ENCODE measurements around the gene RAPGEF2. TPM values are rescaled to one million over a fixed set of nuclear protein-coding genes. Genes with fewer than 3 reads are reported as not detected.
"Not testable (repeated sequence)": the region's sequence is repeated elsewhere in the genome, so short reads cannot be mapped to it uniquely, and the experiment has no call there.

Gene RAPGEF2
- polyA plus RNA-seq, 1 experiment, result 19.6 TPM

DNA sequence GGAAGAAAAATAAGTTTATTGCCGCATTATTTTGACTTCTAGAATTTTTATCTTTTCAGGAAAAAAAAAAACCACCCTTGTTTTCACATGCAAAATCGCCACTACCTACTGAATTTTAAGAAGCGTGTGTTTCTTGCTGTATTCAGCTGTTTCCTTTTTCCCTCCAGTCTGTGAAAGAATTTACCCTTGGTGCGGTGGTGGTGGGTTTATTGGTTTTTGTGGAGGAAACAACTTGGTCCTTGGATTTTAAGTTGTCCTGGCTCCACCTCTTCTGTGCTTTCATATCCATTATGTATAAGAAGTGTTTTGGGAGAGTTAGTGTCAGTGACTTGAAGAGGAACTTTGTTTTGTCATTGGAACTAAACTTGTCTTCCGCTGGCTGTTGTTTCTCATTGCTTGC lies 8.1 kb downstream of the RAPGEF2 start:
- POLR2A ChIA-PET, result no interaction called here
- TF ChIP-seq, protein P1, sequence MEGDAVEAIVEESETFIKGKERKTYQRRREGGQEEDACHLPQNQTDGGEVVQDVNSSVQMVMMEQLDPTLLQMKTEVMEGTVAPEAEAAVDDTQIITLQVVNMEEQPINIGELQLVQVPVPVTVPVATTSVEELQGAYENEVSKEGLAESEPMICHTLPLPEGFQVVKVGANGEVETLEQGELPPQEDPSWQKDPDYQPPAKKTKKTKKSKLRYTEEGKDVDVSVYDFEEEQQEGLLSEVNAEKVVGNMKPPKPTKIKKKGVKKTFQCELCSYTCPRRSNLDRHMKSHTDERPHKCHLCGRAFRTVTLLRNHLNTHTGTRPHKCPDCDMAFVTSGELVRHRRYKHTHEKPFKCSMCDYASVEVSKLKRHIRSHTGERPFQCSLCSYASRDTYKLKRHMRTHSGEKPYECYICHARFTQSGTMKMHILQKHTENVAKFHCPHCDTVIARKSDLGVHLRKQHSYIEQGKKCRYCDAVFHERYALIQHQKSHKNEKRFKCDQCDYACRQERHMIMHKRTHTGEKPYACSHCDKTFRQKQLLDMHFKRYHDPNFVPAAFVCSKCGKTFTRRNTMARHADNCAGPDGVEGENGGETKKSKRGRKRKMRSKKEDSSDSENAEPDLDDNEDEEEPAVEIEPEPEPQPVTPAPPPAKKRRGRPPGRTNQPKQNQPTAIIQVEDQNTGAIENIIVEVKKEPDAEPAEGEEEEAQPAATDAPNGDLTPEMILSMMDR (IDR thresholded peaks at IDR 0.05; ENCODE audit: insufficient read depth, low read depth, low read length), result no peak
- Histone ChIP-seq H3K4me3 (ENCODE audit: low read depth, low read length) (no peak overlapping the region), H3K27me3 (ENCODE audit: control insufficient read depth, insufficient read depth, low read length) (no peaks in the 10 kb centered on the region), H3K36me3 (ENCODE audit: control insufficient read depth, insufficient read depth, low read length) (no peaks in the 10 kb centered on the region)
- CTCF ChIA-PET, result interaction anchor here (1.2 kb wide), 1 partner anchor 29 kb away, joined by 5 read pairs; no protein-coding TSS in a partner anchor
- DNase-seq (ENCODE audit: low read depth), result no peak

DNA sequence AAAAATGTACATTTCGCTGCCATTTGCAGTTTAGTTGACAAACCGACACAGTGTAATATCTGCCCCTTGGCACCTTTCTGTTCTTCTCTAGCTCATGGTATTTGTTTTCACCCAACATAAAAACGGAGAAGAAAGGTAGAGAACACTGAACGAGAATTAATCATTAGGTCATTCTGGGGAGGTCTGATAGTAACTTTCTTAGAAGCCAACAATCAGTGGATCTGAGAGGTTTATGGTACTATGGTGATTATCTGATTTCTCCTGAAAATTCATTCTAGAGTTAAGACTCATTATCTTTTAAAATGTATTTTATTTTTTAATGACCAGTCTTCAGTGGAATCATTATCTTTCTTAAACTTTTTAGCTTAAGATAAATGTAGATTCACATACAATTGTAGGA lies 8.5 kb downstream of the RAPGEF2 start:
- CTCF ChIA-PET, result interaction anchor here (1.2 kb wide), 1 partner anchor 28 kb away, joined by 5 read pairs; no protein-coding TSS in a partner anchor

DNA sequence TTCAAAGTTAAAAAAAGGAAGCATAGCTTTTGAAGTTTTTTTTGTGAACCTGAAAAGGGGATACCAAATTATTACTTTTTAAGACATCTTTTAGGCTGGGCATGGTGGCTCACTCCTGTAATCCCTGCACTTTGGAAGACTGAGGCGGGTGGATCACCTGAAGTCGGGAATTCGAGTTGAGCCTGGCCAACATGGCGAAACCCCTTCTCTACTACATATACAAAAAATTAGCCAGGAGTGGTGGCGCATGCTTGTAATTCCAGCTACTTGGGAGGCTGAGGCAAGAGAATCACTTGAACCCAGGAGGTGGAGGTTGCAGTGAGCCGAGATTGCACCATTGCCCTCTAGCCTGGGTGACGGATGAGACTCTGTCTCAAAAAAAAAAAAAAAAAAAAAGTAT lies 10.5 kb downstream of the RAPGEF2 start:
- H3K36me3 ChIP-seq (ENCODE audit: control insufficient read depth, insufficient read depth, low read length); H3K27me3 ChIP-seq (ENCODE audit: control insufficient read depth, insufficient read depth, low read length); DNase-seq (ENCODE audit: low read depth); POLR2A ChIA-PET; H3K4me3 ChIP-seq (ENCODE audit: low read depth, low read length): not testable (repeated sequence)
- CTCF ChIA-PET, result interaction anchor here (0.6 kb wide), 1 partner anchor 365 kb away, joined by 6 read pairs; no protein-coding TSS in a partner anchor

More for the DNA sequence above, 8.5 kb downstream of the RAPGEF2 start:
- POLR2A ChIA-PET, result no interaction called here
- no peak for DNase-seq (ENCODE audit: low read depth)
- H3K4me3 ChIP-seq (ENCODE audit: low read depth, low read length), result no peak overlapping the region
- no peaks in the 10 kb centered on the region for H3K36me3 ChIP-seq (ENCODE audit: control insufficient read depth, insufficient read depth, low read length)
- TF ChIP-seq, protein P1 (IDR thresholded peaks at IDR 0.05; ENCODE audit: insufficient read depth, low read depth, low read length), result no peak
- H3K27me3 ChIP-seq (ENCODE audit: control insufficient read depth, insufficient read depth, low read length), result no peaks in the 10 kb centered on the region

DNA sequence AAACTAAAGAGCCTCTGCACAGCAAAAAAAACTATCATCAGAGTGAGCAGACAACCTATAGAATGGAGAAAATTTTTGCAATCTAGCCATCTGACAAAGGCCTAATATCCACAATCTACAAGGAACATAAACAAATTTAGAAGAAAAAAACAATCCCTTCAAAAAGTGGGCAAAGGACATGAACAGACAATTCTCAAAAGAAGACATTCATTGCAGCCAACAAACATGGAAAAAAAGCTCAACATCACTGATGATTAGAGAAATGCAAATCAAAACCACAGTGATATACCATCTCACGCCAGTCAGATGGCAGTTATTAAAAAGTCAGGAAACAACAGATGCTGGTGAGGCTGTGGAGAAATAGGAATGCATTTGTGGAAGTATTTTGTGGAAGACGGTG lies 13.2 kb downstream of the RAPGEF2 start:
- POLR2A ChIA-PET; DNase-seq (ENCODE audit: low read depth); CTCF ChIA-PET; H3K4me3 ChIP-seq (ENCODE audit: low read depth, low read length); H3K27me3 ChIP-seq (ENCODE audit: control insufficient read depth, insufficient read depth, low read length); H3K36me3 ChIP-seq (ENCODE audit: control insufficient read depth, insufficient read depth, low read length): not testable (repeated sequence)

DNA sequence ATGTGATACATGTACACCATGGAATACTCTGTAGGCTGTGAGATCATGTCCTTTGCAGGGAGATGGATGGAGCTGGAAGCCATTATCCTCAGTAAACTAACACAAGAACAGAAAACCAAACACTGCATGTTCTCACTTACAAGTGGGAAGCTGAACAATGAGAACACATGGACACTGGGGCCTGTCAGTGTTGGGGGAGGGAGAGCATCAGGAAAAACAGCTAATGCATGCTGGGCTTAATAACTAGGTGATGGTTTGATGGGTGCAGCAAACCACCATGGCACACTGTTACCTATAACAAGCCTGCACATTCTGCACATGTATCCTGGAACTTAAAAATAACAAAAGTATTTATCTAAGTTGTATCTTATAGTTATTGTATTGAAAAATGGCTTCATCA lies 13.8 kb downstream of the RAPGEF2 start:
- H3K27me3 ChIP-seq (ENCODE audit: control insufficient read depth, insufficient read depth, low read length); H3K36me3 ChIP-seq (ENCODE audit: control insufficient read depth, insufficient read depth, low read length); POLR2A ChIA-PET; DNase-seq (ENCODE audit: low read depth); H3K4me3 ChIP-seq (ENCODE audit: low read depth, low read length): not testable (repeated sequence)
- CTCF ChIA-PET, result interaction anchor here (1.8 kb wide), 1 partner anchor 9 kb away, joined by 5 read pairs; no protein-coding TSS in a partner anchor

DNA sequence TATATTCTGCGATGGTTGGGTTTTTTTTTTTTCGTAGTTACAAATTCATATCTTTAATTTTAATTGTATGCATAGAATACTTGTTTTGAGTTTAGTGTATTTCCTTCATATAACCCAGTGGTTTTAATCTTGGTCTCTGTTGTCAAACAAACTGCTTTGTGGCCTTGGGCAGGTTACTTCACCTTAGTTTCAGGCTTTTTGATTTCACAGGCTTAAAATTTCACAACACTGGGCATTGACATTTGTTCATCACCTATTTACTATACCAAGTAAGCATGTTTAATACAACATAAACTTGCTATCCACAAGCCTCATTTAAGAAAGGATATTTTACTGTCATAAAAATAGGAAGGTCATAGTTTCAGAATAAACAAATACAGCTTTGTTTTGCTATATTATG lies 14.7 kb downstream of the RAPGEF2 start:
- no peaks in the 10 kb centered on the region for H3K36me3 ChIP-seq (ENCODE audit: control insufficient read depth, insufficient read depth, low read length)
- TF ChIP-seq, protein P1 (IDR thresholded peaks at IDR 0.05; ENCODE audit: insufficient read depth, low read depth, low read length), result no peak
- CTCF ChIA-PET, result interaction anchor here (1.0 to 1.8 kb wide), 2 partner anchors 10 to 13 kb away, joined by 3 to 5 read pairs; no protein-coding TSS in a partner anchor
- H3K4me3 ChIP-seq (ENCODE audit: low read depth, low read length), result no peak overlapping the region
- no peaks in the 10 kb centered on the region for H3K27me3 ChIP-seq (ENCODE audit: control insufficient read depth, insufficient read depth, low read length)
- POLR2A ChIA-PET, result no interaction called here
- no peak for DNase-seq (ENCODE audit: low read depth)

DNA sequence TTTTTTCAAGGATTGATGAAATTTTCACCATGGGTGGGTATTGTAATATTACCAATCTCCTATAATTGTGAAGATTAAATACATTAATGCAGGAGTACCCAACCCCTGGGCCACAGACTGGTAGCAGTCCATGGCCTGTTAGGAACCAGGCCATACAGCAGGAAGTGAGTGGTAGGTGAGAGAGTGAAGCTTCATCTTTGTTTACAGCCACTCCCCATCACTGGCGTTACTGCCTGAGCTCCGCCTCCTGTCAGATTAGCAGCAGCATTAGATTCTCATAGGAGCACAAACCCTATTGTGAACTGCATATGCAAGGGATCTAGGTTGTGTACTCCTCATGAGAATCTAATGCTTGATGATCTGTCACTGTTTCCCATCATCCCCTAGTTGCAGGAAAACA lies 15.1 kb downstream of the RAPGEF2 start:
- no peaks in the 10 kb centered on the region for H3K36me3 ChIP-seq (ENCODE audit: control insufficient read depth, insufficient read depth, low read length)
- H3K27me3 ChIP-seq (ENCODE audit: control insufficient read depth, insufficient read depth, low read length), result no peaks in the 10 kb centered on the region
- DNase-seq (ENCODE audit: low read depth), result no peak
- TF ChIP-seq, protein P1 (IDR thresholded peaks at IDR 0.05; ENCODE audit: insufficient read depth, low read depth, low read length), result no peak
- ChIA-PET POLR2A (no interaction called here), CTCF (interaction anchor here (1.0 to 1.8 kb wide), 2 partner anchors 10 to 13 kb away, joined by 3 to 5 read pairs; no protein-coding TSS in a partner anchor)
- no peak overlapping the region for H3K4me3 ChIP-seq (ENCODE audit: low read depth, low read length)
